Suppressor macrophage (primary cell): ENCODE measurements around the gene OR14A16.

Experiments used
- DNase-seq, 4 experiments: peaks; one replicate each; pipeline ENCODE4 v3.0.0-alpha.2; 2020 to 2022
- total RNA-seq, 17 experiments: gene quantifications; one replicate each; lab custom pipeline; 2026; ENCODE audit warnings: mixed read lengths in 6 of 17, inconsistent platforms in 3 of 17; lab: John Stamatoyannopoulos, UW

OR14A16 gene
- 0 to 0.66 (median 0) reads per million in 17 experiments for total RNA-seq

GRCh38 chr1:247824023-247824422, at the start of gene OR14A16:
Gene OR14A16, minus strand, starts transcription at chr1:247824119. Its CDS starts 8,390 bp downstream, at chr1:247815729.
- DNase-seq, result no peak

DNA sequence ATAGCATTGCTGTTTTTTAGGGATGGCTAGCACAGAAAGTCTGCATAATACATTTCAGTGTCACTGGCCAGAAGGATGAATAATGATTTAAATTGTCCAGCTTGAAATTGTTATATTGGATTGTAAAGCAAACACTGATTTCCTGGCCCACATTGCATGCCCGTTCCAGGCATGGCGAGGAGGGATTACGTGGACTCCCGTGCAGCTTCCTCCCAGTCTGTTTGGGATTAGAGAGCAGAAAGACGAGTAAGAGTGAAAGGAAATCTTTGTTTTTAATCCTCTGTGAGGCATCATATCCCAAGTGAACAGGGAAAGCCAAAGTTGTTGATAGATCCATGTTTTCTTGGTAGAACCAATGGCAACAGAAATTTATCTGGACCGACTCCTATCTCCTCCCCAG, 41.5 kb upstream of the OR14A16 start:
- no peak for DNase-seq

GRCh38 chr1:247864644-247865043, 40.7 kb upstream of the OR14A16 start:
- no peak for DNase-seq

- no peak for DNase-seq
These were observed 38.8 kb upstream of the OR14A16 start for GRCh38 chr1:247862756-247863155.

GRCh38 chr1:247857985-247858619, 34.2 kb upstream of the OR14A16 start:
- DNase-seq, result no peak

DNA sequence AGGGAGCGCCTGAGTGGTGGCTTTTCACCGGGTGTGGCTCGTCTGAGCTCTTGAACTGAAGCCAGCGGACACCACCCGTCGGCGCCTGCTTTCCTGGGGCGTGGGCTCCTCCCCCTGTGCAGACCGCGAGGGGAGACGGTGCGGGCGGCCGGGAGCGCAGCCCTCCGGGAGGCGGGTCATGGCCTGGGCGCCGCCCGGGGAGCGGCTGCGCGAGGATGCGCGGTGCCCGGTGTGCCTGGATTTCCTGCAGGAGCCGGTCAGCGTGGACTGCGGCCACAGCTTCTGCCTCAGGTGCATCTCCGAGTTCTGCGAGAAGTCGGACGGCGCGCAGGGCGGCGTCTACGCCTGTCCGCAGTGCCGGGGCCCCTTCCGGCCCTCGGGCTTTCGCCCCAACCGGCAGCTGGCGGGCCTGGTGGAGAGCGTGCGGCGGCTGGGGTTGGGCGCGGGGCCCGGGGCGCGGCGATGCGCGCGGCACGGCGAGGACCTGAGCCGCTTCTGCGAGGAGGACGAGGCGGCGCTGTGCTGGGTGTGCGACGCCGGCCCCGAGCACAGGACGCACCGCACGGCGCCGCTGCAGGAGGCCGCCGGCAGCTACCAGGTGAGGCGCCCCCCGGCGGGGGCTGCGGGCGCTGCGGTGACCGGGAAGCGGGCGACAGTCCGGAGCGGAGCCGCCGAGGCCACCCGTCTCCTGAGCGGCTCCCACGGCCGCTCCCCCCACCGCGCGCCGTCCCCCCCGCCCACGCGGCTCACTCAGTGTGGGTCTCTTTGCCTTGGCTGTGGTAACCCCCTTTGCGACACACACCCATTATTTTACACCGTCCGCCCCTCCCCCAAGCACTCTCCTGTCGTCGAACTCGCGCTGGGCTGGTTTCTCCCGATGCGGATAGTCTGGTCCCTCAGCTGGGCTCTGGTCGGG, 33.4 kb upstream of the OR14A16 start, which contains the start of gene TRIM58:
TSS of gene TRIM58 (plus strand) at position 119 of the 916 bp plus-strand sequence. CDS start at position 179, 60 bp downstream.
- peak; percentile 18 to 78 (median 60) for DNase-seq

- DNase-seq, result no peak
These were observed 32.0 kb upstream of the OR14A16 start for GRCh38 chr1:247855911-247856310.

GRCh38 chr1:247854899-247855545, 31.1 kb upstream of the OR14A16 start:
- no peak for DNase-seq

- DNase-seq, result no peak
These were observed 25.7 kb upstream of the OR14A16 start for GRCh38 chr1:247849616-247850015.

DNA sequence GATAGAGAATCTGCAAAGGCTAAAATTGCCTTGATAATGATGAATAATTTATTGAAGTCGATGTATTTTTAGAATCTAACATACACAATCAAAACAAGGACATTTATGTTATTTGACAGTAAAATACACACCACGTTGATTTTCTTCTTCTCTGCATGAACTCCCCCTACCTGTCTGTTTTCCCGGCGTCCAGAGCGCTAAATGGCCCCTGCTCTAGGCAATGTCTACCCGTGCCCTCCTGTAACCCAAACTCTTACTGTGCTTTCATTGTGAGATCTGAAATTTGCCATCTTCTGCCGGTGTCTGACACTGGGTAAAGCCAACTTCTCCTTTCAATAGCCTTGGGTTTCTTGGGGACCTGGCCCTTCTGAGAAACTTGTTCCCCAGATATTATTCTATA, 24.4 kb upstream of the OR14A16 start:
- no peak for DNase-seq

GRCh38 chr1:247845693-247846017, 21.7 kb upstream of the OR14A16 start:
- no peak for DNase-seq

DNA sequence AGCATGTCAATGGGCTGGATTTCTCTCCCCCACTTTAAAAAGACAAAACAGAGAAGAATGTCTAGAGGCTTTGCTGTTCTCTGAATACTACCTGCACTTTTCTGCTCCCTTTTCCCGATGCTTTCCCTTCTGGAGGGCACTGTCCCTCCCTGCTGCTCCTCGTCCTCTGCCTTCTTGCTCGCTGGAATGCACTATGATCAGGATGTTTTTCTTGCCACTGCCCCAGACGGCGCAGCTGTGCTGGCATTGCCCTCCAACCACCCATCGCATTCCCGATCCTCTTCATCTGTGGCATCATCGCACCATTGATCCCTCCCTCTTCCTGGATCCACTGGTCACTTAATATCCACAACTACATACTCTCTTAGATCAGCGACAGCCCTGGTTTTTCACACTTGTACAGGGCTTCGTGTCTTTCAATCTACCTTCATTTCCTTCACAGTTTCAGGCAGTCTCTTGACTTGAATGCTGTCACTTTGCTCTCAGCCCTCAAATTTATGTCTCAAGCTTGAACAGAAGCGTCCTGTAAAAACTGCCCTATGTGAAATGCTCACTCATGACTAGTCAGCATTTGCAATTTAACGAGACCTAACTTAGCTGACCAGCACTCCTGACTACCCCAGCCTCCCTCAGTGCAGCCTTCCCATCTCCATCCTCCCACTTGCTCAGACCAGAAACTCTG, 21.2 kb upstream of the OR14A16 start:
- DNase-seq, result no peak

DNA sequence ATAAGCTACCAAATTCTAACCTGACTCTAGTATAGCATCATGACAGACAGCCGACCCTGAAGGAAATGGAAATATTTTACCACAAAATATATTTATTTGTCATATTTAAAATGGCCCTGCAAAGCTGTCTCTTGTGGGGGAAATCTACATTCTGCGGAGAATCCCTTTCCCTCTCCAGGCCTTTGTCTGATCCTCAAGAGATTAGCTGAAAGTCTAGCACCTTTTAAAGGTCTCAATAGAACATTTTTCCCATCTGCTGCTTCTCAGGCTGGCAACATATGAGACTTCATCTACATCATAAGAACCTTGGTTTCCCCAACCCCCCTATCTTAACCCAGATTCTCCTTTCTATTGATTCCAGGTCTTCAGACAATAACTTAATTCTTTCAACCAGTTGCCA, 19.5 kb upstream of the OR14A16 start:
- DNase-seq, result no peak

DNA sequence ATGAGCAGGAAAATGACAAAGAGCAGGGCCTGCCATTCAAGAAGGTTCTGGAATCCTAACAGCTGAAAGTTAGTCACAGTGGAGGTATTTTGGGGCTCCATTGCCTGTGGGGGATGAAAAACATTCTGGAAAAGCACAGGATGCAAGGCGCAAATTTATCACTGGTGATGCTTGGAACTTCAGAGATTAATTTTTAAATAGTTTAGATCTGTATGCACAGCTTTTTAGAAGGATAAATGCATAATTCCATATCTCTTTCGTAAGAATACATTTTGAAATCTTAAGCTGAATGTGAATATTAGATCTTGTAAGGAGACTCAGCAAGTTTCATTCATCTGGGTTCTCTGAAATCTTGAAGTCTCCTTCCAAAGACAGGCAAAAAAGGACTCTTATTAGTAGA, 17.9 kb upstream of the OR14A16 start, which contains the start of gene OR11L1:
TSS of gene OR11L1 (minus strand) at position 101 of the 400 bp plus-strand sequence. CDS start at position 101, 0 bp downstream.
- no peak for DNase-seq

DNA sequence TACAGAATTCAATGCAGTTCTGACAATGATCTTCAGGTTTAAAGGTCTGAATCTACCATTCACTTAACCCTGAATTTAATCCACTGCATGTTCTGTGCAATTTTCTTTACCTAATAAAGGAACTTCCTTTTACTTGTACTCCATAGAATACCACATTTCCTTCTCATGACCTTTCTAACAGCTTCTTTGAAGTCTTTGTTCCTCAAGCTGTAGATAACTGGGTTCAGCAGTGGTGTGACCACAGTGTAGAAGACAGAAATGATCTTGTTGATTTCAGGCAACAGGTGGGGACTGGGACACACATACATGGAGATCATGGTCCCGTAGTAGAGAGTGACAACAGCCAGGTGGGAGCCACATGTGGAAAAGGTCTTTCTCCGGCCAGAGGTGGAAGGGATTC, 16.9 kb upstream of the OR14A16 start:
- DNase-seq, result peak in 2 of 4 experiments; percentile 24 to 41

DNA sequence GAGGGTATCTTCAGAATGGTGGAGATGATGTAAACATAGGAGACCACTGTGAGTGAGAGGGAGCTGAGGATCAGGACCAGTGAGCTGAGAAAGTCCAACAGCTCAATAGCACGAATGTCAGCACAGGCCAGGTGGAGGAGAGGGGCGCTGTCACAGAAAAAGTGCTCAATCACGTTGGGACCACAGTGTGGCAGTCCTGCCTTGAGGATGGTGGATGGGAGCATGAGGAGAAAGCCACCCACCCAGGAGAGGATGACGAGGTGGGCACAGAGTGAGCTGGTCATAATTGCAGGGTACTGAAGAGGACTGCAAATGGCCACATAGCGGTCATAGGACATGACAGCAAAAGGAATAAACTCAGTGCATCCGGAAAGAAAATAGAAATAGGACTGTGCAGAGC, 9.7 kb upstream of the OR14A16 start:
- no peak for DNase-seq

DNA sequence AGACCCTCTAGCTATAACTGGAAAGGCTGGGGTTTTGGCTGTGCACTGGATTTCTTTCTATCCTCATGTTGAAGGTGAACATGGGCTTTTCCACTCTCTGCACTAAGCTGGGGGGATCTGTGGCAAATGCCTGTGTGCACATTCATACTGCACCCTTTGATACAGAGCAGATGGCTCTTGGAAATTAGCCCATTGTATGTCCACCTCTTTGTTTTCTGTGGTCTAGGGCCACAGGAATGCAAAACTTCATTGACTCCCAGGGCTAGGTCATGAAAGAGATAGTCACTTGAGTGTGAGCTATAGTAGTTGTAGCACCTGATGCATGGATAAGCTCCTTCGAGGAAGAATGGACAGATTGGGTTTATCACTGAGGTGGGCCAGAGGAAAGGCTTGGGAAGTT, 5.7 kb upstream of the OR14A16 start:
- DNase-seq, result no peak

GRCh38 chr1:247825362-247825761, 1.4 kb upstream of the OR14A16 start:
- peak in 3 of 4 experiments; percentile 4 to 19 (median 7) for DNase-seq

- DNase-seq, result no peak
These were observed 1.9 kb downstream of the OR14A16 start for GRCh38 chr1:247822060-247822459.

GRCh38 chr1:247812637-247813036, 11.3 kb downstream of the OR14A16 start:
- no peak for DNase-seq

- no peak for DNase-seq
These were observed 26.4 kb downstream of the OR14A16 start for GRCh38 chr1:247797518-247797917.

- no peak for DNase-seq
These were observed 54.3 kb downstream of the OR14A16 start for GRCh38 chr1:247769603-247770002.
